Thyroid gland (tissue), 4 donors: Measurements from ENCODE around the gene SQSTM1. TPM values are rescaled to one million over a fixed set of nuclear protein-coding genes. Genes with fewer than 3 reads are reported as not detected.

Experiments used
- DNase-seq, 2 donors: peaks; one replicate each; pipeline ENCODE4 v3.0.0-alpha.2; 2019
- H3K27ac ChIP-seq, 3 donors: fragments of 200-600 bp; sonication (generic); 1 replicate in 2 of 3; 2 replicates in 1 of 3; pipeline ENCODE4 v1.5.1; 2016 to 2019; ENCODE audit warnings: mild to moderate bottlenecking in 1 of 3, moderate library complexity in 1 of 3
- H3K27me3 ChIP-seq: fragments of 200-600 bp; sonication (generic); one replicate; pipeline ENCODE4 v1.5.1; 2019
- H3K36me3 ChIP-seq, 2 donors: fragments of 200-600 bp; sonication (generic); one replicate each; pipeline ENCODE4 v1.5.1; 2016 to 2019
- H3K4me1 ChIP-seq, 2 donors: fragments of 200-600 bp; sonication (generic); one replicate each; pipeline ENCODE4 v1.5.1; 2017 to 2019
- H3K4me3 ChIP-seq, 3 donors: fragments of 200-600 bp; sonication (generic); replicated peaks in 1 of 3; 1 replicate in 2 of 3; 2 replicates in 1 of 3; pipeline ENCODE4 v1.5.1; 2016; ENCODE audit warnings: mild to moderate bottlenecking in 1 of 3
- H3K9me3 ChIP-seq: fragments of 200-600 bp; sonication (generic); one replicate; pipeline ENCODE4 v1.5.1; 2017
- POLR2A ChIP-seq, 2 donors: fragments of 450-650 bp; IDR thresholded peaks; one replicate each; pipeline ENCODE4 v1.6.1; 2017; ENCODE audit warnings: antibody characterized with exemption in 2 of 2, mild to moderate bottlenecking in 2 of 2, moderate library complexity in 1 of 2
- WGBS, 2 donors: methylation state at CpG; one replicate each; pipeline ENCODE4 v1.1.5; 2017; 5-methylcytosine and 5-hydroxymethylcytosine counted together
- intact Hi-C: fragments of 100-400 bp; cut with DNase I; formaldehyde crosslinking; loops from one replicate; pipeline ENCODE4 v1.15.1; 2023
- total RNA-seq, 4 donors: library from RNA; depleted of rRNA; stranded (reverse); fragments of >200 nt; gene quantifications; one replicate each; pipeline ENCODE4 v1.2.3, GENCODE V29; 2016
- TF ChIP-seq, protein P1 (sequence below), 6 experiments: fragments of 200-600 bp in 3 of 6; fragments of 450-650 bp in 3 of 6; sonication (generic) in 3 of 6; IDR thresholded peaks; one replicate each; pipeline ENCODE4 v1.5.1; 2016 to 2019; ENCODE audit warnings: antibody characterized with exemption in 6 of 6, mild to moderate bottlenecking in 2 of 6, inconsistent platforms in 1 of 6, moderate library complexity in 1 of 6

Gene SQSTM1
- total RNA-seq, 4 donors from 2014 or later = 649 to 1,146 (median 971) TPM

DNA sequence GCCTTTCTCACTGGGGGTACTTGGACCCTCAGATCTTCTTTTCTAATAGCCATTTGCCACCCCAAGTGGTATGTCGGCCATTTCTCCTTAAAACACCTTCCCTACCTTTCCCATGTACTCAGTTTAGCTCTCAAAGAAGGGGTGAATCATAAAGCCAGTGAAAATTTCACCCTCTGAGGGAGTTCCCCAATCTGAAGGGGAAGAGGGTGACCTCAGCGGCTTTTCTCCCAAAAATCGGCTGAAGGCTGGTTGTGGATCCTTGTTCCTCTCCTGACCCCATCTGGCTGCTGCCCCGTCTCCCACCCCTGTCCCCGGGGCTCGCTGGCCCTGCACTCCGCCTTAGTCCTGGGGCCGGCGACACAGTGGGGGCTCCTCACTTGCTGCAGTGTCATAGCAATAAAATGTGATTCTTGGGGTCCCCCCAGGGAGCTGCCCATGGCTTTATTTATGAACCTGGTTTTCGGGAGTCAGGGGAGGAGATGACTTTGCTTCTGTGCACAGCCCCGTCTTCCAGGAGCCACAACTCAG lies 44.2 kb upstream of the SQSTM1 start:
- H3K4me3 ChIP-seq = no peak overlapping the region
- TF ChIP-seq, protein P1, sequence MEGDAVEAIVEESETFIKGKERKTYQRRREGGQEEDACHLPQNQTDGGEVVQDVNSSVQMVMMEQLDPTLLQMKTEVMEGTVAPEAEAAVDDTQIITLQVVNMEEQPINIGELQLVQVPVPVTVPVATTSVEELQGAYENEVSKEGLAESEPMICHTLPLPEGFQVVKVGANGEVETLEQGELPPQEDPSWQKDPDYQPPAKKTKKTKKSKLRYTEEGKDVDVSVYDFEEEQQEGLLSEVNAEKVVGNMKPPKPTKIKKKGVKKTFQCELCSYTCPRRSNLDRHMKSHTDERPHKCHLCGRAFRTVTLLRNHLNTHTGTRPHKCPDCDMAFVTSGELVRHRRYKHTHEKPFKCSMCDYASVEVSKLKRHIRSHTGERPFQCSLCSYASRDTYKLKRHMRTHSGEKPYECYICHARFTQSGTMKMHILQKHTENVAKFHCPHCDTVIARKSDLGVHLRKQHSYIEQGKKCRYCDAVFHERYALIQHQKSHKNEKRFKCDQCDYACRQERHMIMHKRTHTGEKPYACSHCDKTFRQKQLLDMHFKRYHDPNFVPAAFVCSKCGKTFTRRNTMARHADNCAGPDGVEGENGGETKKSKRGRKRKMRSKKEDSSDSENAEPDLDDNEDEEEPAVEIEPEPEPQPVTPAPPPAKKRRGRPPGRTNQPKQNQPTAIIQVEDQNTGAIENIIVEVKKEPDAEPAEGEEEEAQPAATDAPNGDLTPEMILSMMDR (IDR thresholded peaks at IDR 0.05) = no peak
- no peak for TF ChIP-seq POLR2A (IDR thresholded peaks at IDR 0.05)
- 94 to 96% methylated on average over 11 of the region's 11 CpGs for WGBS, 2 donors
- H3K27ac ChIP-seq = no peak overlapping the region
- peaks cover 35 to 58% of the 10 kb centered on the region in 2 donors for H3K36me3 ChIP-seq
- H3K4me1 ChIP-seq = no peaks in the 10 kb centered on the region
- intact Hi-C loops = no loop called here
- no peaks in the 10 kb centered on the region for H3K9me3 ChIP-seq
- no peaks in the 10 kb centered on the region for H3K27me3 ChIP-seq
- DNase-seq = no peak

DNA sequence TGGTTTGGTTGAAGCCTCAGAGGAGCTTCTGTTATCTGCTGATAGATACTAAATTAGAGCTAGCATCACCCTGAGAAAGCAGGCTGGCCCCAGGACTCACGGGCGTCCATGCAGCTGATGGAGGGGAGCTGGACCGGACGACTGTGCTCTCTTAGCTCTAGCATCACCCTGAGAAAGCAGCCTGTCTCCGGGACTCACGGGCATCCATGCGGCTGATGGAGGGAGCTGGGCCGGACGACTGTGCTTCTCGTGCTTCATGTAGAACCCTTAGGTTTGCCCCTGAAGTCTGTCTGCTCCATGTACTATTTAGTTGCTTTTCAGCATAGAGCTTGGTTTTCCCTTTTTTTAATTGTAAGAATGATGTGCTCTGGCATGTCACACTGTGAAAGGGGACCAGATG lies 43.2 kb upstream of the SQSTM1 start:
- intact Hi-C loops = no loop called here
- no peak overlapping the region for H3K27ac ChIP-seq
- TF ChIP-seq, protein P1 (IDR thresholded peaks at IDR 0.05) = no peak
- TF ChIP-seq POLR2A (IDR thresholded peaks at IDR 0.05) = no peak
- H3K36me3 ChIP-seq = peaks cover 27 to 48% of the 10 kb centered on the region in 2 donors
- H3K4me1 ChIP-seq = no peaks in the 10 kb centered on the region
- no peak for DNase-seq
- no peak overlapping the region for H3K4me3 ChIP-seq
- whole genome bisulfite sequencing, 2 donors = 93 to 94% methylated on average over 10 of the region's 10 CpGs
- H3K27me3 ChIP-seq = no peaks in the 10 kb centered on the region
- H3K9me3 ChIP-seq = no peaks in the 10 kb centered on the region

DNA sequence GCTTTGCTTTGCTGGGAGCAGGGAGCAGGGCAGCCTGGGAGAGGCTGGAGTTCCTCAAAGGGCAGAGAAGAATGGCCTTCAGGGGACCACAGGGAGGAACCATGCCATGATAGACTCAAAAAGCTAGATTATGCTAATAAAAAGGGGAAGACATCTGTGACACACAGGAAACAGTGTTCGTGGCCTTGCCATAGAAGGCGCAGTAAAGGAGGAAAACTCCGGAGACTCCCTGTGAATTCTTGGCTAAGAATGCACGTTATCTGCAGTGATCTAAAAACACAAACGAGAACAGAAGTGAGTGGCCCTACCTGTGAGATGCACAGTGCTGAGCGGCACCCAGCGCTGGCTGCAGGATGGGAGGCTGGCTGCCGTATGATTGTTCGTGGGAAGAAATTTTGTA lies 42.8 kb upstream of the SQSTM1 start:
- H3K36me3 ChIP-seq = peaks cover 23 to 44% of the 10 kb centered on the region in 2 donors
- TF ChIP-seq, protein P1 (IDR thresholded peaks at IDR 0.05) = no peak
- no peak for TF ChIP-seq POLR2A (IDR thresholded peaks at IDR 0.05)
- H3K4me3 ChIP-seq = no peak overlapping the region
- no peak overlapping the region for H3K27ac ChIP-seq
- DNase-seq = no peak
- 65 to 77% methylated on average over 9 of the region's 9 CpGs for WGBS, 2 donors
- intact Hi-C loops = no loop called here
- no peaks in the 10 kb centered on the region for H3K9me3 ChIP-seq
- H3K4me1 ChIP-seq = no peaks in the 10 kb centered on the region
- H3K27me3 ChIP-seq = no peaks in the 10 kb centered on the region

DNA sequence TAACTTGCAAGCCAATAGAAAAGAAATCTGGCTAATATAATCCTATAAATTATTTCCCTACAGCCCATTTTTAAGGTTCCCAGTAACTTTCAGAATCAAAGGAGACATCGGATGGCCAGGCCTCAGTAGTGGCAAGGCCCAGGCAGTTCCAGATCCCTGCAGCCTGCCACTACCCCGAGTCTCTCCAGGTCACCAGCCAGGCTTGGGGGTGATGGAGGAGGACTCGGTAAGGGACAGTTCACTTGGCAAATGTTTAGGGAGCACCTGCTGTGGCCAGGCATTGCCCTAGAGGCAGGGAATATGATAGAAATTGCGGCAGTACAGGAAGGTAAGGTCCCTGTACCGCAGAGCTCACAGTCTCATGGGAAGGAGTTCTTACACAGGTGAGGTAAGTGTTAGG lies 42.1 kb upstream of the SQSTM1 start:
- WGBS, 2 donors = 91 to 95% methylated on average over 5 of the region's 5 CpGs
- Histone ChIP-seq H3K9me3 (no peaks in the 10 kb centered on the region), H3K4me3 (no peak overlapping the region), H3K36me3 (peaks cover 16 to 37% of the 10 kb centered on the region in 2 donors), H3K27ac (no peak overlapping the region), H3K27me3 (no peaks in the 10 kb centered on the region), H3K4me1 (no peaks in the 10 kb centered on the region)
- no peak for DNase-seq
- intact Hi-C loops = no loop called here
- TF ChIP-seq POLR2A (IDR thresholded peaks at IDR 0.05) = no peak
- TF ChIP-seq, protein P1 (IDR thresholded peaks at IDR 0.05) = no peak

DNA sequence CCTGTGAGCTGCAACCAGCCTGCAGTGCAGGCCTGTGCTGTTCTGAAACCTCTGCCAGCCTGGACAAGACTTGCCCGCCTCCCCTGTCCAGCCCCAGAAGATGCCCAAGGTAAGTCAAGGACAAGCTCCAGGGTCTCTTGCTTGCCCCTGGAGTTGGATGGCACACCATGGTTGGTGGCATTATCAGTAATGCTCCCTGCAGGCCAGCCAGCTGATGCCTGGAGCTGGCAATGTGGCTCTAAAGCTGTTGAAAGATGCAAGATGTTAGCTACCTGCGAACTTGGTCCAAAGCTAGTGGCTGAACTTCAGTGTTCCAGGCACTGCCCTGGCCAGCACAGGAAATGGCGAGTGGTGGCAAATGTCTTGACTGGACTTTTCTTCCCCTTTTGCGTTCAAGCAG lies 40.9 kb upstream of the SQSTM1 start:
- Histone ChIP-seq H3K36me3 (peaks cover 4 to 24% of the 10 kb centered on the region in 2 donors), H3K27me3 (no peaks in the 10 kb centered on the region), H3K27ac (no peak overlapping the region), H3K9me3 (no peaks in the 10 kb centered on the region), H3K4me3 (no peak overlapping the region), H3K4me1 (no peaks in the 10 kb centered on the region)
- TF ChIP-seq, protein P1 (IDR thresholded peaks at IDR 0.05) = no peak
- no peak for TF ChIP-seq POLR2A (IDR thresholded peaks at IDR 0.05)
- 93 to 99% methylated on average over 4 of the region's 4 CpGs for WGBS, 2 donors
- intact Hi-C loops = no loop called here
- no peak for DNase-seq
